Measurements from ENCODE around the gene TMEM108.

The TMEM108 gene

GRCh38 chr3:133096900-133097613, 58.9 kb downstream of the TMEM108 start:
- Histone ChIP-seq H3K36me3 (ENCODE audit: control insufficient read depth, low read length) (no peaks in the 10 kb centered on the region), H3K4me3 (ENCODE audit: low read length) (no peak overlapping the region), H4K20me1 (ENCODE audit: control insufficient read depth, insufficient read depth, low read depth, low read length) (no peaks in the 10 kb centered on the region), H3K27me3 (ENCODE audit: control insufficient read depth, low read length) (no peaks in the 10 kb centered on the region), H3K79me2 (ENCODE audit: control insufficient read depth, low read length) (no peaks in the 10 kb centered on the region), H3K9me2 (replicated peaks; ENCODE audit: control insufficient read depth, low read length) (no peaks in the 10 kb centered on the region), H3K9me3 (ENCODE audit: control insufficient read depth, insufficient read depth, low read length) (no peaks in the 10 kb centered on the region), H3F3A (ENCODE audit: control insufficient read depth, insufficient read depth) (no peaks in the 10 kb centered on the region), H3K4me2 (ENCODE audit: low read length) (no peak overlapping the region), H3K27ac (ENCODE audit: low read depth, low read length) (no peak overlapping the region), H3K4me1 (ENCODE audit: control insufficient read depth, low read length) (no peaks in the 10 kb centered on the region)
- TF ChIP-seq EZH2phosphoT487 (IDR thresholded peaks at IDR 0.05; ENCODE audit: borderline replicate concordance, low read length) (no peak), CTCF (IDR thresholded peaks at IDR 0.05; ENCODE audit: low read depth, low read length, poor library complexity, severe bottlenecking) (no peak)

- H3K4me2 ChIP-seq (ENCODE audit: low read length) = no peak overlapping the region
- no peaks in the 10 kb centered on the region for H4K20me1 ChIP-seq (ENCODE audit: control insufficient read depth, insufficient read depth, low read depth, low read length)
- no peak overlapping the region for H3K27ac ChIP-seq (ENCODE audit: low read depth, low read length)
- H3K4me1 ChIP-seq (ENCODE audit: control insufficient read depth, low read length) = peaks cover 18% of the 10 kb centered on the region
- H3K79me2 ChIP-seq (ENCODE audit: control insufficient read depth, low read length) = no peaks in the 10 kb centered on the region
- H3K4me3 ChIP-seq (ENCODE audit: low read length) = no peak overlapping the region
- no peaks in the 10 kb centered on the region for H3K27me3 ChIP-seq (ENCODE audit: control insufficient read depth, low read length)
- H3F3A ChIP-seq (ENCODE audit: control insufficient read depth, insufficient read depth) = no peaks in the 10 kb centered on the region
- H3K9me3 ChIP-seq (ENCODE audit: control insufficient read depth, insufficient read depth, low read length) = no peaks in the 10 kb centered on the region
- no peaks in the 10 kb centered on the region for H3K36me3 ChIP-seq (ENCODE audit: control insufficient read depth, low read length)
- no peaks in the 10 kb centered on the region for H3K9me2 ChIP-seq (replicated peaks; ENCODE audit: control insufficient read depth, low read length)
- TF ChIP-seq CTCF (IDR thresholded peaks at IDR 0.05; ENCODE audit: low read depth, low read length, poor library complexity, severe bottlenecking) (no peak), EZH2phosphoT487 (IDR thresholded peaks at IDR 0.05; ENCODE audit: borderline replicate concordance, low read length) (no peak)
Observed at GRCh38 chr3:133103706-133104105, 65.5 kb downstream of the TMEM108 start.

- Histone ChIP-seq H3K9me3 (ENCODE audit: control insufficient read depth, insufficient read depth, low read length) (no peaks in the 10 kb centered on the region), H3F3A (ENCODE audit: control insufficient read depth, insufficient read depth) (no peaks in the 10 kb centered on the region), H3K4me3 (ENCODE audit: low read length) (no peak overlapping the region), H3K27me3 (ENCODE audit: control insufficient read depth, low read length) (no peaks in the 10 kb centered on the region), H3K4me2 (ENCODE audit: low read length) (no peak overlapping the region), H3K27ac (ENCODE audit: low read depth, low read length) (no peak overlapping the region), H3K36me3 (ENCODE audit: control insufficient read depth, low read length) (no peaks in the 10 kb centered on the region), H3K79me2 (ENCODE audit: control insufficient read depth, low read length) (no peaks in the 10 kb centered on the region), H4K20me1 (ENCODE audit: control insufficient read depth, insufficient read depth, low read depth, low read length) (no peaks in the 10 kb centered on the region), H3K4me1 (ENCODE audit: control insufficient read depth, low read length) (peaks cover 41% of the 10 kb centered on the region), H3K9me2 (replicated peaks; ENCODE audit: control insufficient read depth, low read length) (no peaks in the 10 kb centered on the region)
- TF ChIP-seq CTCF (IDR thresholded peaks at IDR 0.05; ENCODE audit: low read depth, low read length, poor library complexity, severe bottlenecking) (no peak), EZH2phosphoT487 (IDR thresholded peaks at IDR 0.05; ENCODE audit: borderline replicate concordance, low read length) (no peak)
Observed at GRCh38 chr3:133106169-133106568, 68.0 kb downstream of the TMEM108 start.
